Amniotic epithelial cell (primary cell): ENCODE measurements around the gene PGAP2.

Experiments
- DNase-seq: peaks from one replicate; pipeline ENCODE4 v3.0.0-alpha.2; 2010; ENCODE audit warnings: low read depth

PGAP2 gene

GRCh38 chr11:3832816-3833215 is 24.5 kb downstream of the PGAP2 start:
- no peak for DNase-seq

- no peak for DNase-seq
Measured at GRCh38 chr11:3833449-3833848, 25.1 kb downstream of the PGAP2 start.

GRCh38 chr11:3834349-3834663 is 25.9 kb downstream of the PGAP2 start:
- peak; percentile 71 for DNase-seq

GRCh38 chr11:3834664-3835461 is 26.5 kb downstream of the PGAP2 start:
- DNase-seq, result peak; percentile 31

- DNase-seq, result no peak
Measured at GRCh38 chr11:3835751-3836150, 27.4 kb downstream of the PGAP2 start.

- DNase-seq, result no peak
Measured at GRCh38 chr11:3836903-3837302, 28.5 kb downstream of the PGAP2 start.

DNA sequence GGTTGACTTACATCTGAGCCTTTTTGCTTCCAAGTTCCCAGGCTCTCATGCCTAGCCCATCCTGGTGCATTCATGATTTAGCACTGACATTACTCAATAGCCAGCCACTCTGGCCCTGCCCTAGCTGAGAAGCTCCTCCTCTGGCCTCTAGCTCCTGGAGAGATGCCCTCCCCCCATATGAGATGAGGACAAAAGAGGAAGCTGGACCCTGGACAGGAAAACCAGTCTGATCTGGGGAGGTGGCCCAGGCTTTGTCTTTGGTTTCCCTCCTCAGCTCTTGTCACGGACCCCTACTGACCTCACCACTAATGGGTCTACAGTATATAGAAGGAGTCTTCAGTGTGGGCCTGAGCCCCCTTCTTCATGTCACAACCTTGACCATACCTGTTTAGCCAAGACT is 29.4 kb downstream of the PGAP2 start:
- peak; percentile 62 for DNase-seq

- no peak for DNase-seq
Measured at GRCh38 chr11:3838504-3838903, 30.1 kb downstream of the PGAP2 start.

DNA sequence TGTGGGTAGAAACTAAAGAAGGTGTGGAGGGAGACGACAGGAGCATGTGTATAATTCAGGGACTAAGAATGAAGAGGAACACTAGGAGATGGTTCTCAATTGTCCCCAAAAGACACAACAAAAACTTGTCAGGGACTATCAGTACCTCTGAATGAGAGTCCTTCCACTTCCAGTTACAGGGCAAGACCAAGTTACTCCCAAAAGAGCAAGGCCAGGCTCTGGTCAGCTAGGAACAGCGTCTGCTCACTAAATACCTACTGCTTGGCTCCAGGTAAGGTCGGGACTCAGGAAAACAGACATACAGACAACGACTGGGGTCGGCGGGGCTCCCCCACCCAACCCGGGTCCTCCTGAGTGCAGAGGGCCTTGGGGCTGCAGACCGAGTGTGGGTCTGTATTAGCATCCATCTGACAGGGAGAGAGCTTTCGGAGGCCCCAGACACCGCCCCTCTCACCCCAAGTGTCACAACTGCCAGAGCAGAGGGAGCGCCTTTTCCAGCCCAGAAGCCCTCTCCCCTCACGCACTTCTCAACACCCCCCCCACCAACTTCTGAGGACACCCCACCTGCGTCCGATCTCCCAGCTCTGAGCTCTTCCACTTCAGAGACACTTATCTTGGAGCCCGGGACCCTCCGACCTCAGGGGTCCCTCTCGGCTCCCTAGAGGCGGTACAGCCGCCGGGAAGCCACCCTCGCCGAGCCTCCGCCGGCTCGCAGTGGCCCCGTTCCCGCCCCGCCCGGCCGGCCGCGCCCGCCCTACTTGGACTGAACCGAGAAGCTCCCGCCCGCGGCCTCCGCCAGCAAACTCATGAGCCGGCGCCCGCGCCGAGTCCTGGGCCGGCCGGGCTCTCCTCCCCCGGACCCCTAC is 31.9 kb downstream of the PGAP2 start:
- no peak for DNase-seq

DNA sequence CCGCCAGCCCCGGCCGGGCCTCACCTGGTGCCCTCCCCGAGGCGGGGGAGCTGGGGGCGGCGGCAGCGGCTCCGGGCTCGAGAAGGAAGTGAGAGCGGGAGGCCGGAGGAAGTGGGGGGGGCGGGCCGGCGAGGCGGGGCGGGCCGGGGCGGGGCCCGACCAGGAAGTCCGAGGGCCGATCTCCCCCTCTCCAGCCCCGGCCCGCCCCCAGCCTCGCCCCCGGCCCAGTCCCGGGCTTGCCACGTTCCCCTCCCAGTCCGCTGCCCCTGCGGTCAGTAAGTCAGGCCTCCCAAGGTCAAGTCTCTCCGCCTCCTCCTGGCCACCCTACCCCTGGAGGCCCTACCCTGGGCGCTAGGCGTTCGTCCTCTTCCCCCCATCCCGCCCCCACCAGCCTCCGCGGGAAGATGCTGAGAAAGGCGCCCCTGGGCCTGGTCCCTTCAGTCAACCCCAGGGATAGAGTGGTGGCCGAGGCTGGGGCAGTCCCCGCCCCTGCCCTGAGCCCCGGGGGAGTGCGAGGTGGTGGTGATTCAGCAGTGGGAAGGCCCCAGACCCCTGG is 32.6 kb downstream of the PGAP2 start, which contains the start of gene RHOG:
RHOG (minus strand) TSS at position 90 of the 556 bp plus-strand sequence. CDS start 12,821 bp downstream, outside the sequence.
- DNase-seq, result peak; percentile 88

- DNase-seq, result peak; percentile 82
Measured at GRCh38 chr11:3841426-3842350, 33.3 kb downstream of the PGAP2 start.

- DNase-seq, result no peak
Measured at GRCh38 chr11:3843326-3843725, 35.0 kb downstream of the PGAP2 start.

- no peak for DNase-seq
Measured at GRCh38 chr11:3845246-3845645, 36.9 kb downstream of the PGAP2 start.

DNA sequence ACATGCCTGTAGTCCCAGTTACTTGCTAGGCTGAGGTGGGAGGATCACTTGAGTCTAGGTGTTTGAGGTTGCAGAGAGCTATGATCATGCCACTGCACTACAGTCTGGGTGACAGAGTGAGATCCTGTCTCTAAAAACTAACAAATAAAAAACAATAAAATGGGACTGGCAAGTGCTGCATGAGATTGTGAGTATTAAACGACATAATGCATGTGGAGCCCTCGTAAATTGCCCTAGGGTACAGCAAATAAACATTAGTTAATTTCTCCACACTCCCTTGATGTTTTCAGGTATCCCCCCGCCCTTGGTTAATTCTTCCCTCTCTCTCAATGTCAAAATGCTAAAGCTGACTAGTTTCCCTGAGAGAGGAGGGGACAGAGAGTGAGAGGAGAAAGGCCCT is 37.3 kb downstream of the PGAP2 start:
- DNase-seq, result no peak

GRCh38 chr11:3849297-3849874 is 41.0 kb downstream of the PGAP2 start:
- DNase-seq, result no peak

GRCh38 chr11:3853545-3853842 is 45.1 kb downstream of the PGAP2 start:
- DNase-seq, result no peak

GRCh38 chr11:3853899-3854659 is 45.7 kb downstream of the PGAP2 start:
- no peak for DNase-seq

GRCh38 chr11:3854660-3854976 is 46.3 kb downstream of the PGAP2 start:
- DNase-seq, result no peak

DNA sequence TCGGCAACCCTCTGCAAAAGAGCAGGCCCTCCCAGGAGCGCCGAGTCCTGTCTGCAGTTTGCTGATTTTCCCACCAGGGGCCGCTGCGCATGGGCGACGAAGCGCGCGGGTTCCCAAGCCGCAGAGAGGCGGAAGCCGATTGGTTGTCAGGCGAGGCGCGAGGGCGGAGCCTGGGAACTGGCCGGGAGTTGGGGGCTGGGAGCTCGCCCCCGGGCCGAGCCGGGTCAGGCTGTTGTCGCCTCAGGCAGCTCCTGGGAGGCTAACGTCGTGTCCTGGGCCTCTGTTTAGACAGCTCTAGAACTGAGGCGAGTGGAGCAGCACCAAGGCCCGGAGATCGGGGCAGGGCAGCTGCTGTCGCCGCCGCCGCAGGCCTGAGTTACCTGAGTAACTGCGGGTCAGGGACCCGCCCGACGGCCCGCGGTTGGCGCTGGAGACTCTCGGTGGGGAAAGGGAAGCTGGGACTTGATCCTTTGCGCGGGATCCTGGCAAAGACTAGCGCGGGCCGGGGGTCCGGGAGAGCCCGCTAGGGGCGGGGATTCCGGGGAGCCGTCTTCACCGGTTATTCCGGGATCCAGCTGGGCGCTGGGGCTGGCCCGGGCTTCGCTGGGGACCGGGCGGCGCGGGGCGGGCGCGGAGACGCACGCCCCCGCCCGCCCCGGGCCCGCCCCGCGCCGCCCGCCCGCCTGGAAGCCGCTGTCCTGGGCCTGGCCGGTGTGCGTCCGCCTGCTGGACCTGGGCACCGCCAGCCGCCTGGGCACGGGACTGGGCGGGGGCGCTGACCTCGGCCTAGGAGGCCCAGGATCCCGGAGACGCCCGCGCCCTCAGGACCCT is 46.8 kb downstream of the PGAP2 start, which contains the start of gene STIM1:
STIM1 (plus strand) TSS at position 688 of the 831 bp plus-strand sequence. CDS start 607 bp downstream, outside the sequence.
- peak; percentile 85 for DNase-seq
